OCI-LY1 (cell line): Measurements from ENCODE around the gene ZCCHC7.
A peak's percentile ranks its signal among the peaks of the same experiment; 100 is the strongest.
"Not testable (repeated sequence)": the region's sequence is repeated elsewhere in the genome, so short reads cannot be mapped to it uniquely, and the experiment has no call there.

Source experiments
- H2AFZ ChIP-seq: fragments of 200-600 bp; sonication (generic), shearing (Covaris generic); 2 replicates; pipeline ENCODE4 v1.6.0; 2014; ENCODE audit warnings: antibody characterized with exemption, mild to moderate bottlenecking, low read length
- H3F3A ChIP-seq: fragments of 200-600 bp; sonication (generic), shearing (Covaris generic); 2 replicates; pipeline ENCODE4 v1.6.0; 2014; ENCODE audit warnings: mild to moderate bottlenecking, antibody characterized with exemption, low read length, moderate library complexity; ENCODE audit not compliant: insufficient read depth
- H3K27ac ChIP-seq: fragments of 200-600 bp; sonication (generic); 2 replicates; pipeline ENCODE4 v1.5.1; 2014; ENCODE audit warnings: low read length, mixed run types, mild to moderate bottlenecking, low read depth; ENCODE audit not compliant: poor library complexity, severe bottlenecking
- H3K27me3 ChIP-seq: fragments of 200-600 bp; sonication (generic); 2 replicates; pipeline ENCODE4 v1.6.0; 2014; ENCODE audit warnings: antibody characterized with exemption, mild to moderate bottlenecking, low read length, moderate library complexity; ENCODE audit not compliant: insufficient read depth
- H3K36me3 ChIP-seq: fragments of 200-600 bp; sonication (generic); 2 replicates; pipeline ENCODE4 v1.6.1; 2014; ENCODE audit warnings: mild to moderate bottlenecking, antibody characterized with exemption, low read length, moderate library complexity, mixed read lengths; ENCODE audit not compliant: insufficient read depth
- H3K4me1 ChIP-seq: fragments of 200-600 bp; sonication (generic); 2 replicates; pipeline ENCODE4 v1.5.1; 2014; ENCODE audit warnings: mild to moderate bottlenecking, low read length, moderate library complexity; ENCODE audit not compliant: insufficient read depth, severe bottlenecking
- H3K4me2 ChIP-seq: fragments of 200-600 bp; sonication (generic), shearing (Covaris generic); 2 replicates; pipeline ENCODE4 v1.6.1; 2014; ENCODE audit warnings: low read length
- H3K4me3 ChIP-seq: fragments of 200-600 bp; sonication (generic); 2 replicates; pipeline ENCODE4 v1.5.1; 2014; ENCODE audit warnings: low read length, low read depth, mild to moderate bottlenecking, mixed read lengths; ENCODE audit not compliant: poor library complexity, severe bottlenecking
- H3K79me2 ChIP-seq: fragments of 200-600 bp; shearing (Covaris generic); 2 replicates; pipeline ENCODE4 v1.6.1; 2016; ENCODE audit warnings: mixed run types, low read length, mixed read lengths; ENCODE audit not compliant: insufficient read depth
- H3K9ac ChIP-seq: fragments of 200-600 bp; sonication (generic), shearing (Covaris generic); 2 replicates; pipeline ENCODE4 v1.6.1; 2014; ENCODE audit warnings: mild to moderate bottlenecking, low read length, mixed read lengths
- H3K9me2 ChIP-seq: fragments of 200-600 bp; sonication (generic), shearing (Covaris generic); 2 replicates; pipeline ENCODE4 v1.6.1; 2014; ENCODE audit warnings: low read depth, mild to moderate bottlenecking, low read length, mixed read lengths
- H3K9me3 ChIP-seq: fragments of 200-600 bp; shearing (Covaris generic); 2 replicates; pipeline ENCODE4 v1.6.1; 2014; ENCODE audit warnings: low read length, mixed read lengths
- H4K20me1 ChIP-seq: fragments of 200-600 bp; sonication (generic), shearing (Covaris generic); 2 replicates; pipeline ENCODE4 v1.6.0; 2016; ENCODE audit warnings: mild to moderate bottlenecking, low read length; ENCODE audit not compliant: insufficient read depth
- EZH2 ChIP-seq: fragments of 200-600 bp; sonication (generic), shearing (Covaris generic); IDR thresholded peaks from 2 replicates; pipeline ENCODE4 v1.8.0; 2017; ENCODE audit warnings: borderline replicate concordance, mixed run types, mild to moderate bottlenecking, antibody characterized with exemption, low read length, moderate library complexity, mixed read lengths
- TF ChIP-seq, protein P1 (sequence below): fragments of 200-600 bp; sonication (generic), shearing (Covaris generic); IDR thresholded peaks from 2 replicates; pipeline ENCODE4 v1.5.1; 2017; ENCODE audit warnings: mild to moderate bottlenecking, antibody characterized with exemption, low read length, moderate library complexity, mixed read lengths

The ZCCHC7 gene

DNA sequence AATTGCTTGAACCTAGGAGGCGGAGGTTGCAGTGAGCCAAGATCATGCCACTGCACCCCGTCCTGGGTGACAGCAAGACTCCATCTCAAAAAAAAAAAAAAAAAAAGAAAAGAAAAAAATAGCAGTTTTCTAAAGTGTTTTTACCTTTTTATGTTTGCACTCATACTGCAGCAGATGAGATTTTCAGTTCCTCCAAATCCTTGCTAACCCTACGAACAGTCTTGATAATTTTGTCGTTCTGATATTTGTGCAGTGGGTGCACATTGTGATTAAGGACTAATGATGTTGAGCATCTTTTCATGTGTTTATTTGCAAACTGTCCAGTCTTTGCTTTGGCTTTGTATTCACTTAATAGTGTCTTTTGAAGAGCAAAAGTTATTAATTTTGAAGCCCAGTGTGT is 42.9 kb downstream of the ZCCHC7 start:
- Histone ChIP-seq H3K27ac (peak overlapping the region; percentile 61), H3K9ac (no peak overlapping the region), H2AFZ (no peak overlapping the region), H4K20me1 (0 out of 2 replicates have a peak, but pooled peaks cover 2% of the 10 kb centered on the region), H3K9me2 (no peaks in the 10 kb centered on the region), H3K79me2 (peaks cover 72% of the 10 kb centered on the region), H3F3A (no peaks in the 10 kb centered on the region), H3K4me3 (no peak overlapping the region), H3K36me3 (peaks cover 91% of the 10 kb centered on the region), H3K27me3 (no peaks in the 10 kb centered on the region), H3K9me3 (no peaks in the 10 kb centered on the region), H3K4me2 (no peak overlapping the region), H3K4me1 (peaks cover 24% of the 10 kb centered on the region)
- TF ChIP-seq, protein P1, sequence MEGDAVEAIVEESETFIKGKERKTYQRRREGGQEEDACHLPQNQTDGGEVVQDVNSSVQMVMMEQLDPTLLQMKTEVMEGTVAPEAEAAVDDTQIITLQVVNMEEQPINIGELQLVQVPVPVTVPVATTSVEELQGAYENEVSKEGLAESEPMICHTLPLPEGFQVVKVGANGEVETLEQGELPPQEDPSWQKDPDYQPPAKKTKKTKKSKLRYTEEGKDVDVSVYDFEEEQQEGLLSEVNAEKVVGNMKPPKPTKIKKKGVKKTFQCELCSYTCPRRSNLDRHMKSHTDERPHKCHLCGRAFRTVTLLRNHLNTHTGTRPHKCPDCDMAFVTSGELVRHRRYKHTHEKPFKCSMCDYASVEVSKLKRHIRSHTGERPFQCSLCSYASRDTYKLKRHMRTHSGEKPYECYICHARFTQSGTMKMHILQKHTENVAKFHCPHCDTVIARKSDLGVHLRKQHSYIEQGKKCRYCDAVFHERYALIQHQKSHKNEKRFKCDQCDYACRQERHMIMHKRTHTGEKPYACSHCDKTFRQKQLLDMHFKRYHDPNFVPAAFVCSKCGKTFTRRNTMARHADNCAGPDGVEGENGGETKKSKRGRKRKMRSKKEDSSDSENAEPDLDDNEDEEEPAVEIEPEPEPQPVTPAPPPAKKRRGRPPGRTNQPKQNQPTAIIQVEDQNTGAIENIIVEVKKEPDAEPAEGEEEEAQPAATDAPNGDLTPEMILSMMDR: no peak
- TF ChIP-seq EZH2: no peak

DNA sequence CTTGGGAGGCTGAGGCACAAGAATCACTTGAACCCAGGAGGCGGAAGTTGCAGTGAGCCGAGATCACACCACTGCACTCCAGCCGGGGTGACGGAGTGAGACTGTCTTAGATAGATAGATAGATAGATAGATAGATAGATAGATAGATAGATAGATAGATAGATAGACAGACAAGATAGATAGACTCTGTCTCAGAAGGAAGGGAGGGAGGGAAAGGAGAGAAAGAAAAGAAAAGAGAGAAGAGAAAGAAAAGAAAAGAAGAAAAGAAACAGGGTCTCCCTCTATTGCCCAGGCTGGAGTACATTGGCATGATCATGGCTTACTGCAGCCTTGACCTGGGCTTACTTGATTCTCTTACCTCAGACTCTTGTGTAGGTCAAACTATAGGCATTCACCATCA is 44.0 kb downstream of the ZCCHC7 start:
- not testable (repeated sequence) for H3K9me2 ChIP-seq, H2AFZ ChIP-seq, H3K4me3 ChIP-seq, H4K20me1 ChIP-seq, H3K9ac ChIP-seq, H3K27me3 ChIP-seq, H3K9me3 ChIP-seq, H3K27ac ChIP-seq, H3K4me2 ChIP-seq, H3F3A ChIP-seq
- H3K36me3 ChIP-seq: peaks cover 91% of the 10 kb centered on the region
- H3K4me1 ChIP-seq: peaks cover 24% of the 10 kb centered on the region
- peaks cover 68% of the 10 kb centered on the region for H3K79me2 ChIP-seq

DNA sequence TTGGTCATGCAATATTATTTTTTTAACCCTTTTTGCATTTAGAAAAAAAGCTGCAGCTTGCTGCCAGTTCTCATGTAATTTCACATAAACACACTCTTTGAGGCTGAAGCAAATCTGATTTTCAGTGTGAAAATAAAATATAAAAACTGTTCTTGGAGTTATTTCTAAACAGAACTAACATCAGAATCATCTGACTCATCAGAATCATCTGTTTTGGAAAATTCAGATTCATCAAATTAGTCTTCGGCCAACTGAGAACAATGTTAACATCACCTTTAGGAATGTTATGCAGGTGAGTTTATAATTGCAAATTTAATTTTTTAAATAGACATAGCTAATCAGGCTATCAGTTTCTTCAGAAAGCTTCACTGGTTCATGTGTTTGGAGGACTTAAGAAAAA is 45.3 kb downstream of the ZCCHC7 start:
- H3K79me2 ChIP-seq: peaks cover 74% of the 10 kb centered on the region
- H3K9ac ChIP-seq: no peak overlapping the region
- H3K4me2 ChIP-seq: no peak overlapping the region
- TF ChIP-seq EZH2: no peak
- TF ChIP-seq, protein P1: no peak
- H3K9me2 ChIP-seq: no peaks in the 10 kb centered on the region
- H3F3A ChIP-seq: no peaks in the 10 kb centered on the region
- H3K27me3 ChIP-seq: no peaks in the 10 kb centered on the region
- H4K20me1 ChIP-seq: 0 out of 2 replicates have a peak, but pooled peaks cover 2% of the 10 kb centered on the region
- peaks cover 24% of the 10 kb centered on the region for H3K4me1 ChIP-seq
- H3K27ac ChIP-seq: peak overlapping the region; percentile 11
- peaks cover 88% of the 10 kb centered on the region for H3K36me3 ChIP-seq
- H3K9me3 ChIP-seq: no peaks in the 10 kb centered on the region
- H3K4me3 ChIP-seq: no peak overlapping the region
- H2AFZ ChIP-seq: no peak overlapping the region

DNA sequence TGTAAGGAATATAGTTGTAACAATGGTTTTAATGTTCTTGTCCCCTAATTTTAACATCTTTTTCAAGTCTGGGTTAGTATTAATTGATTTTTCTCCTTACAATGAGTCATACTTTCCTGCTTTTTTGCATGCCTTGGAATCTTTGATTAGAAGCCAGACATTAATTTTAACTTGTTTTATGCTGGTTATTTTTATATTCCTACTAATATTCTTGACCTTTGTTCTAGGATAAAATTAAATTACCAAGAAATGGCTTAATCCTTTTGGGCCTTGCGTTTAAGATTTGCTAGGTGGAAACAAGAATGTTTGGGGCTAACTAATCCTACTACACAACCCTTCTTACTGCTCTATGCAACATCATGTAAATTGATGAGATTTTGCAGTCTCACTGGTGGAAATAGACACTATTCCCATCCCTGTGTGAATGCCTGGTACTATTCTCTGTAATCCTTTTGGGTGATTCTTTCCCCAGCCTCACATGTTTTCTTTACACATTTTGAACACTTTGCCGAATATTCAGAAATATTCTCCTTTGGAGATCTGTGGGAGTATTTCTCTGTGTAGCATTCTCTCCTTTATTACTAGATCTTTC is 47.2 kb downstream of the ZCCHC7 start:
- TF ChIP-seq EZH2: no peak
- TF ChIP-seq, protein P1: no peak
- no peak overlapping the region for H3K4me2 ChIP-seq
- no peaks in the 10 kb centered on the region for H3K9me2 ChIP-seq
- no peak overlapping the region for H3K27ac ChIP-seq
- H4K20me1 ChIP-seq: 0 out of 2 replicates have a peak, but pooled peaks cover 2% of the 10 kb centered on the region
- peaks cover 87% of the 10 kb centered on the region for H3K36me3 ChIP-seq
- H3K9ac ChIP-seq: no peak overlapping the region
- no peaks in the 10 kb centered on the region for H3K27me3 ChIP-seq
- H3K4me3 ChIP-seq: no peak overlapping the region
- H2AFZ ChIP-seq: no peak overlapping the region
- peaks cover 13% of the 10 kb centered on the region for H3K4me1 ChIP-seq
- H3K9me3 ChIP-seq: no peaks in the 10 kb centered on the region
- peaks cover 82% of the 10 kb centered on the region for H3K79me2 ChIP-seq
- H3F3A ChIP-seq: no peaks in the 10 kb centered on the region
